Measurements from ENCODE around the gene OR5D14. TPM values are rescaled to one million over a fixed set of nuclear protein-coding genes. Genes with fewer than 3 reads are reported as not detected.

OR5D14 gene
- total RNA-seq (not detected), polyA plus RNA-seq (ENCODE audit: insufficient read length in 6 of 6) (not detected)
- long read RNA-seq, donor 1 = 0 reads
- long read RNA-seq, donor 2 = 0 reads
- long read RNA-seq, donor 3 = 0 reads
- long read RNA-seq, donor 4 = 0 reads
- long read RNA-seq, donor 5 = 0 reads
- long read RNA-seq, donor 6 = 0 reads
- long read RNA-seq, donor 7 = 0 reads
- long read RNA-seq, donor 8 = 0 reads
- long read RNA-seq, donor 9 = 0 reads
- long read RNA-seq, donor 10 = 0 reads
- long read RNA-seq, donor 11 = 0 reads
- long read RNA-seq, donor 12 = 0 reads

DNA sequence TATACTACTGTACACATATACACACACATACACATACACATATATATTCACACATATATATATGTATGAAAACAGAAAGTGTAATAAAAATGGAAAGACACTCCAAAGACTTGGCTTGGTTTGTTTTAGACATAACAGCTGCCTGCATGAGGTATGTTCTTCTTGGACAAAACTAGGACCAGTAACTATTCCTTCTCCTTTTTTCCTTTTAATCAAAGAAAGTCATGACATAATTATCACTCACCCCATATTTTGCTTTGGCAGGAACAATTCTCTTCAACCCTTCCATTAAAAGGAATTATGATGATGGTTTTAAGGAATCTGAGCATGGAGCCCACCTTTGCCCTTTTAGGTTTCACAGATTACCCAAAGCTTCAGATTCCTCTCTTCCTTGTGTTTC lies at the start of gene OR5D14:
Gene OR5D14, plus strand, starts transcription at position 301 of the 400 bp plus-strand sequence. Its CDS starts 0 bp downstream, at position 301.
- H3K4me3 ChIP-seq = no peak within 1 kb of the TSS
- H3K9me3 ChIP-seq = peaks cover 0 to 2% of the 10 kb centered on the region in 2 donors
- TF ChIP-seq, protein P1, sequence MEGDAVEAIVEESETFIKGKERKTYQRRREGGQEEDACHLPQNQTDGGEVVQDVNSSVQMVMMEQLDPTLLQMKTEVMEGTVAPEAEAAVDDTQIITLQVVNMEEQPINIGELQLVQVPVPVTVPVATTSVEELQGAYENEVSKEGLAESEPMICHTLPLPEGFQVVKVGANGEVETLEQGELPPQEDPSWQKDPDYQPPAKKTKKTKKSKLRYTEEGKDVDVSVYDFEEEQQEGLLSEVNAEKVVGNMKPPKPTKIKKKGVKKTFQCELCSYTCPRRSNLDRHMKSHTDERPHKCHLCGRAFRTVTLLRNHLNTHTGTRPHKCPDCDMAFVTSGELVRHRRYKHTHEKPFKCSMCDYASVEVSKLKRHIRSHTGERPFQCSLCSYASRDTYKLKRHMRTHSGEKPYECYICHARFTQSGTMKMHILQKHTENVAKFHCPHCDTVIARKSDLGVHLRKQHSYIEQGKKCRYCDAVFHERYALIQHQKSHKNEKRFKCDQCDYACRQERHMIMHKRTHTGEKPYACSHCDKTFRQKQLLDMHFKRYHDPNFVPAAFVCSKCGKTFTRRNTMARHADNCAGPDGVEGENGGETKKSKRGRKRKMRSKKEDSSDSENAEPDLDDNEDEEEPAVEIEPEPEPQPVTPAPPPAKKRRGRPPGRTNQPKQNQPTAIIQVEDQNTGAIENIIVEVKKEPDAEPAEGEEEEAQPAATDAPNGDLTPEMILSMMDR (IDR thresholded peaks at IDR 0.05) = no peak
- intact Hi-C loops (cut with DNase I) = no loop called here
- no peaks in the 10 kb centered on the region for H3K36me3 ChIP-seq
- no peaks in the 10 kb centered on the region for H3K4me1 ChIP-seq
- H3K27me3 ChIP-seq = no peaks in the 10 kb centered on the region
- DNase-seq (no peak), ATAC-seq (no peak)
- H3K27ac ChIP-seq = no peak within 1 kb of the TSS

DNA sequence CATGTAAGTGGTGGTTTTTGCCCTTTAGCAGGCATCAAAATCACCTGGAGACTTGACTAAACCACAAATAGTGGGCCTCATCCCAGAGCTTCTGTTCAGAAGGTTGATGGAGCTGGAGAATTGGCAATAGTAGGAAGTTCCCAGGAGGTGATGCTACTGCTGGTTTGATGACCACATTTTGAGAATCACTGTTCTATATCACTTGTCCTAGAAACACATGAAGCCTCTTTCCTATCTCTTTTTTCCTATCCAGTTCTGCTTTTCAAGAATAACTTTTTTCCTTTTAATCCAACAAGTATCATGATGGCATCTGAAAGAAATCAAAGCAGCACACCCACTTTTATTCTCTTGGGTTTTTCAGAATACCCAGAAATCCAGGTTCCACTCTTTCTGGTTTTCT lies 22.2 kb upstream of the OR5D14 start, which contains the start of gene OR5D13:
Gene OR5D13, plus strand, starts transcription at position 301 of the 400 bp plus-strand sequence. Its CDS starts 0 bp downstream, at position 301.
- TF ChIP-seq, protein P1 (IDR thresholded peaks at IDR 0.05) = no peak
- intact Hi-C loops (cut with DNase I) = no loop called here
- DNase-seq (no peak), ATAC-seq (no peak)
- H3K27ac ChIP-seq = no peak within 1 kb of the TSS
- no peaks in the 10 kb centered on the region for H3K27me3 ChIP-seq
- H3K4me1 ChIP-seq = no peaks in the 10 kb centered on the region
- H3K4me3 ChIP-seq = no peak within 1 kb of the TSS
- no peaks in the 10 kb centered on the region for H3K36me3 ChIP-seq
- H3K9me3 ChIP-seq = peaks cover 0 to 18% of the 10 kb centered on the region in 2 donors

DNA sequence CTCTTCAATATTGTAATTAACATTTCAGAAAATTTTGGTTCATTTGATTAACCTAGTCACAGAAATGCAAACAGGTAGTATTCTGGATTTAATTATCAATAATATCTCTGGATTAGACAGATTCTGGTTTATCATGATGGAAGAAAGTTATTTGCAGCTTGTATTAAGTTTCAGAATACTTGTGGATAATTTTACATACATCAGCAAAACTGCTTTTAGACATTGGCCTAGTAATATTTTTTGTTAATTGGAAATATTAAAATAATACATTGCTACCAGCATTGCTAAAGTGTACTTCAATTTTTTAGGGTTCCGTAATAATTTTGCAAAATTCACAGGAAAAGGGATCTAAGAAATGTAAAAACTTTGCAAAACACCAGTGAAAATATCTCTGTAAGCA lies 3.8 kb upstream of the OR5D14 start:
- Histone ChIP-seq H3K36me3 (no peaks in the 10 kb centered on the region), H3K4me1 (no peaks in the 10 kb centered on the region), H3K27ac (no peak overlapping the region), H3K4me3 (no peak overlapping the region), H3K27me3 (no peaks in the 10 kb centered on the region), H3K9me3 (no peaks in the 10 kb centered on the region)
- ATAC-seq = no peak
- intact Hi-C loops (cut with DNase I) = no loop called here
- TF ChIP-seq, protein P1 (IDR thresholded peaks at IDR 0.05) = no peak
- no peak for DNase-seq

DNA sequence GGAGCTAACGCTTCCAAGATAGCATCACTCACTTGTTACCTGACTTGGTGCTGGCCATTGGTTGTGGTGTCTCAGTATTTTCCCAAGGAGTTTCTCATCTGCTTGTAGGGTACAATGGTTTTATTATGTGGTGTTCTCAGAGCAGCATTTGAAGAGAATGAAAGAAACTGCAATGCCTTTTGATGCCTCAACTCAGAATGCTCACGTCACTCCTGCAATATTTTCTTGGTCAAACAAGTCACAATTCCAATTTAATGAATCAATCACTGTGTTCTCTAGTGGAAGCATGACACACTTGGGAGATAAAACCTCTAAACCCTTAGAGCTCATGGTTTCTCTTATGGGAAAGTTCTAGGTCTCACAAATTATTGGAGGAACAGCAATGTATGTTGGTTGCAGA lies 2.0 kb upstream of the OR5D14 start:
- TF ChIP-seq, protein P1 (IDR thresholded peaks at IDR 0.05) = no peak
- DNase-seq (no peak), ATAC-seq (no peak)
- Histone ChIP-seq H3K4me1 (no peaks in the 10 kb centered on the region), H3K27me3 (no peaks in the 10 kb centered on the region), H3K36me3 (no peaks in the 10 kb centered on the region), H3K9me3 (no peaks in the 10 kb centered on the region), H3K4me3 (no peak overlapping the region), H3K27ac (no peak overlapping the region)
- intact Hi-C loops (cut with DNase I) = no loop called here

DNA sequence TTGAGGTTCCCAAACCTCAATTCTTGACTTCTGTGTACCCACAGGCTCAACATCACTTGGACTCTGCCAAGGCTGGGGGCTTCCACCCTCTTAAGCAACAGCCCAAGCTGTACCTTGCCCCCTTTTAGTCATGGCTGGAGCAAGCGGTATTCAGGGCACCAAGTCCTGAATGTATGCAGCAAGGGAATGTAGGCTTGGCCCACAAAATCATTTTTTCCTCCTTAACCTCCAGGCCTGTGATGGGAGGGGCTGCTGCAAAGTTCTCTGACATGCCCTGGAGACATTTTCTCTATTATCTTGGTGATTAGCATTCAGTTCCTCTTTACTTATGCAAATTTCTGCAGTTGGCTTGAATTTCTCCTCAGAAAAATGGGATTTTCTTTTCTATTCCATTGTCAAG lies 10.9 kb downstream of the OR5D14 start:
- ATAC-seq (no peak), DNase-seq (no peak)
- Histone ChIP-seq H3K4me1 (no peaks in the 10 kb centered on the region), H3K27ac (no peak overlapping the region), H3K36me3 (no peaks in the 10 kb centered on the region), H3K9me3 (peaks cover 0 to 29% of the 10 kb centered on the region in 2 donors), H3K4me3 (no peak overlapping the region), H3K27me3 (no peaks in the 10 kb centered on the region)
- TF ChIP-seq, protein P1 (IDR thresholded peaks at IDR 0.05) = no peak
- intact Hi-C loops (cut with DNase I) = no loop called here
